Endothelial cell of umbilical vein (primary cell): ENCODE data around the gene CUX1. TPM values are rescaled to one million over a fixed set of nuclear protein-coding genes. Genes with fewer than 3 reads are reported as not detected.

ENCODE experiments used
- BruUV-seq: library from RNA; stranded (reverse); fragments of 400-500 nt; replicated peaks from 2 replicates; lab custom pipeline; 2021; lab: Mats Ljungman, UMichigan
- CTCF ChIA-PET: fragments of 300-600, 350-600 bp; sonication (Branson Sonifier 250); formaldehyde crosslinking; loops from one replicate; lab custom pipeline; 2021; ENCODE audit warnings: antibody characterized with exemption, inconsistent platforms; lab: Charles Lee
- POLR2A ChIA-PET: fragments of 300-600, 350-600 bp; sonication (Branson Sonifier 250); formaldehyde crosslinking; loops from one replicate; lab custom pipeline; 2021; ENCODE audit warnings: antibody characterized with exemption, inconsistent platforms; lab: Charles Lee
- DNase-seq: peaks from one replicate; pipeline ENCODE4 v3.0.0-alpha.2; 2011; ENCODE audit warnings: low read depth, low spot score
- FAIRE-seq: peaks from 2 replicates; lab custom pipeline; 2011; peaks lifted over from hg19 to GRCh38; lab: Jason Lieb, UNC
- H2AFZ ChIP-seq: 2 replicates; pipeline ENCODE4 v1.6.0; 2012; ENCODE audit warnings: low read depth, low read length, control low read depth, inconsistent platforms
- H3K27ac ChIP-seq: 2 replicates; pipeline ENCODE4 v1.5.1; 2011; ENCODE audit warnings: low read depth, mild to moderate bottlenecking, control low read depth, low read length, moderate library complexity; ENCODE audit not compliant: insufficient read depth
- H3K27me3 ChIP-seq, 2 experiments: 2 replicates each; pipeline versions ENCODE4 v1.6.0 to v1.6.1; 2011; ENCODE audit warnings: low read length in 2 of 2, mixed read lengths in 1 of 2; ENCODE audit not compliant: control insufficient read depth in 2 of 2, insufficient read depth in 2 of 2
- H3K36me3 ChIP-seq, 2 experiments: 2 replicates in 1 of 2; 3 replicates in 1 of 2; pipeline ENCODE4 v1.5.1; 2011; ENCODE audit warnings: low read length in 2 of 2, mild to moderate bottlenecking in 1 of 2, moderate library complexity in 1 of 2; ENCODE audit not compliant: control insufficient read depth in 2 of 2, insufficient read depth in 2 of 2; ENCODE audit errors: extremely low read depth in 1 of 2
- H3K4me1 ChIP-seq: 3 replicates; pipeline ENCODE4 v1.5.1; 2011; ENCODE audit warnings: mild to moderate bottlenecking, low read length; ENCODE audit not compliant: control insufficient read depth, insufficient read depth; ENCODE audit errors: extremely low read depth
- H3K4me2 ChIP-seq: 2 replicates; pipeline ENCODE4 v1.6.1; 2011; ENCODE audit warnings: low read length, control low read depth, mixed read lengths; ENCODE audit not compliant: insufficient read depth
- H3K4me3 ChIP-seq, 3 experiments: fragments of 200-600 bp in 1 of 3; sonication (generic), shearing (Covaris generic) in 1 of 3; replicated peaks in 1 of 3; 2 replicates each; pipeline ENCODE4 v1.5.1; 2011 to 2016; ENCODE audit warnings: control low read depth in 3 of 3, low read length in 3 of 3, mild to moderate bottlenecking in 2 of 3, inconsistent platforms in 1 of 3, low read depth in 1 of 3, moderate library complexity in 1 of 3; ENCODE audit not compliant: insufficient read depth in 1 of 3
- H3K79me2 ChIP-seq: 2 replicates; pipeline ENCODE4 v1.6.0; 2012; ENCODE audit warnings: low read length, inconsistent platforms; ENCODE audit not compliant: control insufficient read depth, insufficient read depth
- H3K9ac ChIP-seq: replicated peaks from 2 replicates; pipeline ENCODE3; 2011; ENCODE audit warnings: low read length, control low read depth; ENCODE audit not compliant: insufficient read depth; ENCODE audit errors: extremely low read depth
- H3K9me1 ChIP-seq: replicated peaks from 3 replicates; pipeline ENCODE4 v1.6.0; 2011; ENCODE audit warnings: mild to moderate bottlenecking, low read length; ENCODE audit not compliant: control insufficient read depth, insufficient read depth; ENCODE audit errors: extremely low read depth
- H3K9me3 ChIP-seq: replicated peaks from 2 replicates; pipeline ENCODE4 v1.5.1; 2012; ENCODE audit warnings: low read length, inconsistent platforms; ENCODE audit not compliant: control insufficient read depth, insufficient read depth
- H4K20me1 ChIP-seq: replicated peaks from 2 replicates; pipeline ENCODE3; 2011; ENCODE audit warnings: mild to moderate bottlenecking, low read length; ENCODE audit not compliant: control insufficient read depth, insufficient read depth; ENCODE audit errors: extremely low read depth
- CTCF ChIP-seq, 2 donors: IDR thresholded peaks; 1 replicate in 1 of 2; 2 replicates in 1 of 2; pipeline ENCODE4 v1.5.1; 2011; ENCODE audit warnings: low read length in 2 of 2, mild to moderate bottlenecking in 2 of 2, moderate library complexity in 2 of 2, control low read depth in 1 of 2, inconsistent platforms in 1 of 2, low read depth in 1 of 2; ENCODE audit not compliant: insufficient read depth in 1 of 2; ENCODE audit errors: extremely low read depth in 1 of 2
- JUN ChIP-seq: IDR thresholded peaks from 2 replicates; pipeline ENCODE4 v1.6.1; 2011; ENCODE audit warnings: borderline replicate concordance, low read depth; ENCODE audit not compliant: insufficient read length, insufficient read depth
- MAX ChIP-seq: IDR thresholded peaks from 2 replicates; pipeline ENCODE4 v1.6.1; 2011; ENCODE audit not compliant: insufficient read depth, insufficient read length
- MYC ChIP-seq: IDR thresholded peaks from one replicate; pipeline ENCODE4 v1.6.1; 2011; ENCODE audit warnings: mild to moderate bottlenecking, low read depth, low read length
- POLR2AphosphoS5 ChIP-seq: IDR thresholded peaks from 2 replicates; pipeline ENCODE4 v1.6.1; 2012; ENCODE audit warnings: low read depth, mild to moderate bottlenecking, control low read depth, low read length, moderate library complexity; ENCODE audit not compliant: insufficient read depth
- dilution Hi-C: fragments of 300-500 bp; cut with MboI; formaldehyde crosslinking; loops from one replicate; pipeline ENCODE4 v1.15.0; 2019; ENCODE audit warnings: low sequenced_read_pairs; ENCODE audit not compliant: extremely low pct_ligation_motif_present
- intact Hi-C: fragments of 100-400 bp; cut with micrococcal nuclease; formaldehyde crosslinking; loops from one replicate; pipeline ENCODE4 v1.10.0; 2022
- polyA plus RNA-seq, 4 experiments: library from polyadenylated mRNA; depleted of rRNA in 3 of 4; stranded (reverse) in 3 of 4; unstranded in 1 of 4; fragments of >200 nt; gene quantifications; 2 replicates each; pipeline versions ENCODE4 v1.2.1 to v1.2.3, GENCODE V29; 2011 to 2012; ENCODE audit warnings: missing spikeins in 1 of 4
- total RNA-seq: library from RNA; stranded (reverse); gene quantifications from 2 replicates; pipeline ENCODE4 v1.2.3, GENCODE V29; 2021

CUX1 gene
- total and polyA plus RNA-seq, 2 donors (not counting 3 experiments of a cell fraction or from before 2014, with no cell fraction given): 13.8 to 49.8 TPM

GRCh38 chr7:101880282-101881054 is 63.0 kb downstream of the CUX1 start:
- peak overlapping the region; percentile 18 for H3K4me2 ChIP-seq
- peak; percentile 24 for DNase-seq
- dilution Hi-C loops: no loop called here
- POLR2A ChIA-PET: no interaction called here
- H3K79me2 ChIP-seq: peaks cover 17% of the 10 kb centered on the region
- CTCF ChIA-PET: interaction anchor here (0.7 to 3.9 kb wide), 8 partner anchors 9 to 483 kb away, joined by 3 to 30 read pairs (median 3); no protein-coding TSS in a partner anchor
- TF ChIP-seq MAX (no peak), JUN (no peak), MYC (no peak), POLR2AphosphoS5 (no peak), CTCF (IDR thresholded peaks at IDR 0.05; ENCODE audit: extremely low read depth in 1 of 2, insufficient read depth in 1 of 2, low read depth in 1 of 2, low read length in 2 of 2) (no peak)
- H3K36me3 ChIP-seq: no peaks in the 10 kb centered on the region
- H3K4me3 ChIP-seq: no peak overlapping the region
- no peak overlapping the region for H3K27ac ChIP-seq
- H3K9me1 ChIP-seq: no peaks in the 10 kb centered on the region
- intact Hi-C loops: no loop called here
- H2AFZ ChIP-seq: peak overlapping the region; percentile 31
- H3K9ac ChIP-seq: peak overlapping the region; percentile 3
- no peak for FAIRE-seq
- H3K27me3 ChIP-seq: no peaks in the 10 kb centered on the region
- H3K4me1 ChIP-seq: peaks cover 35% of the 10 kb centered on the region
- no TSS peak for BruUV-seq
- no peaks in the 10 kb centered on the region for H3K9me3 ChIP-seq
- no peaks in the 10 kb centered on the region for H4K20me1 ChIP-seq
